ENCODE measurements around the gene PRSS12.

The PRSS12 gene

GRCh38 chr4:118369231-118369630 is 16.4 kb upstream of the PRSS12 start:
- TF ChIP-seq ZNF384 (IDR thresholded peaks at IDR 0.05) (no peak), PKNOX1 (IDR thresholded peaks at IDR 0.05) (no peak), SP1 (IDR thresholded peaks at IDR 0.05) (no peak), FOXA1 (IDR thresholded peaks at IDR 0.05) (no peak), SUZ12 (IDR thresholded peaks at IDR 0.05) (no peak), TARDBP (IDR thresholded peaks at IDR 0.05) (no peak), L3MBTL2 (conservative IDR thresholded peaks at IDR 0.05) (no peak), FOXM1 (IDR thresholded peaks at IDR 0.05; ENCODE audit: borderline replicate concordance) (no peak), NFRKB (IDR thresholded peaks at IDR 0.05) (no peak), BHLHE40 (IDR thresholded peaks at IDR 0.05; ENCODE audit: borderline replicate concordance) (no peak), ARNT (IDR thresholded peaks at IDR 0.05) (no peak), FOXK2 (IDR thresholded peaks at IDR 0.05) (no peak), LEF1 (IDR thresholded peaks at IDR 0.05; ENCODE audit: borderline replicate concordance) (no peak), CTBP1 (IDR thresholded peaks at IDR 0.05; ENCODE audit: borderline replicate concordance) (no peak), HDGF (IDR thresholded peaks at IDR 0.05; ENCODE audit: borderline replicate concordance) (no peak), ELF4 (IDR thresholded peaks at IDR 0.05) (no peak)

GRCh38 chr4:118367872-118368271 is 15.1 kb upstream of the PRSS12 start:
- no peak for TF ChIP-seq PKNOX1 (IDR thresholded peaks at IDR 0.05)
- no peak for TF ChIP-seq CTBP1 (IDR thresholded peaks at IDR 0.05; ENCODE audit: borderline replicate concordance)
- no peak for TF ChIP-seq ELF4 (IDR thresholded peaks at IDR 0.05)
- no peak for TF ChIP-seq SP1 (IDR thresholded peaks at IDR 0.05)
- TF ChIP-seq HDGF (IDR thresholded peaks at IDR 0.05; ENCODE audit: borderline replicate concordance): no peak
- no peak for TF ChIP-seq SUZ12 (IDR thresholded peaks at IDR 0.05)
- TF ChIP-seq ZNF384 (IDR thresholded peaks at IDR 0.05): no peak
- no peak for TF ChIP-seq TARDBP (IDR thresholded peaks at IDR 0.05)
- TF ChIP-seq NFRKB (IDR thresholded peaks at IDR 0.05): no peak
- TF ChIP-seq FOXK2 (IDR thresholded peaks at IDR 0.05): no peak
- no peak for TF ChIP-seq BHLHE40 (IDR thresholded peaks at IDR 0.05; ENCODE audit: borderline replicate concordance)
- no peak for TF ChIP-seq FOXM1 (IDR thresholded peaks at IDR 0.05; ENCODE audit: borderline replicate concordance)
- no peak for TF ChIP-seq FOXA1 (IDR thresholded peaks at IDR 0.05)
- TF ChIP-seq ARNT (IDR thresholded peaks at IDR 0.05): no peak
- TF ChIP-seq LEF1 (IDR thresholded peaks at IDR 0.05; ENCODE audit: borderline replicate concordance): no peak
- TF ChIP-seq L3MBTL2 (conservative IDR thresholded peaks at IDR 0.05): no peak
- ChIA-PET POLR2A (no interaction called here), CTCF (no interaction called here)
- DNase-seq (ENCODE audit: extremely low spot score): no peak

More at GRCh38 chr4:118369231-118369630, 16.4 kb upstream of the PRSS12 start:
- no peak for DNase-seq (ENCODE audit: extremely low spot score)
- ChIA-PET CTCF (interaction anchor here (0.6 to 0.7 kb wide), 2 partner anchors 24 to 25 kb away, joined by 3 read pairs; no protein-coding TSS in a partner anchor), POLR2A (no interaction called here)

GRCh38 chr4:118367361-118367760 is 14.6 kb upstream of the PRSS12 start:
- ChIA-PET CTCF (no interaction called here), POLR2A (no interaction called here)
- no peak for DNase-seq (ENCODE audit: extremely low spot score)
- TF ChIP-seq ZNF384 (IDR thresholded peaks at IDR 0.05) (no peak), L3MBTL2 (conservative IDR thresholded peaks at IDR 0.05) (no peak), NFRKB (IDR thresholded peaks at IDR 0.05) (no peak), CTBP1 (IDR thresholded peaks at IDR 0.05; ENCODE audit: borderline replicate concordance) (no peak), ELF4 (IDR thresholded peaks at IDR 0.05) (no peak), SP1 (IDR thresholded peaks at IDR 0.05) (no peak), FOXA1 (IDR thresholded peaks at IDR 0.05) (no peak), SUZ12 (IDR thresholded peaks at IDR 0.05) (no peak), FOXK2 (IDR thresholded peaks at IDR 0.05) (no peak), TARDBP (IDR thresholded peaks at IDR 0.05) (no peak), LEF1 (IDR thresholded peaks at IDR 0.05; ENCODE audit: borderline replicate concordance) (no peak), PKNOX1 (IDR thresholded peaks at IDR 0.05) (no peak), HDGF (IDR thresholded peaks at IDR 0.05; ENCODE audit: borderline replicate concordance) (no peak), BHLHE40 (IDR thresholded peaks at IDR 0.05; ENCODE audit: borderline replicate concordance) (no peak)

- POLR2A ChIA-PET: no interaction called here
- no peak for DNase-seq (ENCODE audit: extremely low spot score)
- CTCF ChIA-PET: interaction anchor here (1.2 kb wide), 1 partner anchor 10 kb away, joined by 10 read pairs; the partner anchor contains the start of gene PRSS12
- TF ChIP-seq ARNT (IDR thresholded peaks at IDR 0.05): no peak
Measured at GRCh38 chr4:118363166-118363565, 10.4 kb upstream of the PRSS12 start.

GRCh38 chr4:118361192-118361591 is 8.4 kb upstream of the PRSS12 start:
- DNase-seq (ENCODE audit: extremely low spot score): no peak
- POLR2A ChIA-PET: no interaction called here
- no peak for TF ChIP-seq HDGF (IDR thresholded peaks at IDR 0.05; ENCODE audit: borderline replicate concordance)
- no peak for TF ChIP-seq L3MBTL2 (conservative IDR thresholded peaks at IDR 0.05)
- no peak for TF ChIP-seq PKNOX1 (IDR thresholded peaks at IDR 0.05)
- TF ChIP-seq FOXK2 (IDR thresholded peaks at IDR 0.05): no peak
- no peak for TF ChIP-seq LEF1 (IDR thresholded peaks at IDR 0.05; ENCODE audit: borderline replicate concordance)
- TF ChIP-seq CTBP1 (IDR thresholded peaks at IDR 0.05; ENCODE audit: borderline replicate concordance): no peak
- no peak for TF ChIP-seq FOXM1 (IDR thresholded peaks at IDR 0.05; ENCODE audit: borderline replicate concordance)
- no peak for TF ChIP-seq ELF4 (IDR thresholded peaks at IDR 0.05)
- TF ChIP-seq SP1 (IDR thresholded peaks at IDR 0.05): no peak
- TF ChIP-seq TARDBP (IDR thresholded peaks at IDR 0.05): no peak
- no peak for TF ChIP-seq NFRKB (IDR thresholded peaks at IDR 0.05)
- TF ChIP-seq ARNT (IDR thresholded peaks at IDR 0.05): no peak
- TF ChIP-seq BHLHE40 (IDR thresholded peaks at IDR 0.05; ENCODE audit: borderline replicate concordance): no peak
- TF ChIP-seq FOXA1 (IDR thresholded peaks at IDR 0.05): no peak
- TF ChIP-seq ZNF384 (IDR thresholded peaks at IDR 0.05): no peak
- no peak for TF ChIP-seq SUZ12 (IDR thresholded peaks at IDR 0.05)
- CTCF ChIA-PET: no interaction called here

Data from HEK293T (cell line).